GM12873 (cell line): Measurements from ENCODE around the gene BICD1.

Experiments used
- CTCF ChIP-seq: IDR thresholded peaks from 2 replicates; pipeline ENCODE4 v1.5.1; 2012; ENCODE audit warnings: low read depth, mild to moderate bottlenecking, moderate library complexity, low read length, control low read depth; ENCODE audit not compliant: insufficient read depth; ENCODE audit errors: missing control alignments

Gene BICD1

GRCh38 chr12:32230613-32230993 lies 124.0 kb downstream of the BICD1 start:
- no peak for TF ChIP-seq CTCF

GRCh38 chr12:32233568-32233967 lies 126.9 kb downstream of the BICD1 start:
- TF ChIP-seq CTCF, result no peak

DNA sequence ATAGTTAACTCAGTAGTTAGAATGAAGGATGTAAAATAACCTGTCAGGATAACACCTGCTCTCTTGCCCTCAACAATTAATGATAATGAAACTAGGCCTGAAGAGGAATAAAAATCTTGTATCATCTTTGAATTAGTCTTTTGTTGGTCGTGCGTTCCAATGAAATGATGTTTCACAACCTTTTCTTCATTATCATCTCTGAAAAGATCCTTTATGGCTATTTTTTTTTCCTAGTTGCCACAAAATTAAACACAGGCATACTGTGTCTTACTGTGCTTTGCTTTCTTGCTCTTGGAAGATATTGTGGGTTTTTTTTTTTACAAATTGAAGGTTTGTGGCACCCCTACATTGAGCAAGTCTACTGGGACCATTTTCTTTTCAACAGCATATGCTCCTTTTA lies 128.6 kb downstream of the BICD1 start:
- TF ChIP-seq CTCF, result no peak

DNA sequence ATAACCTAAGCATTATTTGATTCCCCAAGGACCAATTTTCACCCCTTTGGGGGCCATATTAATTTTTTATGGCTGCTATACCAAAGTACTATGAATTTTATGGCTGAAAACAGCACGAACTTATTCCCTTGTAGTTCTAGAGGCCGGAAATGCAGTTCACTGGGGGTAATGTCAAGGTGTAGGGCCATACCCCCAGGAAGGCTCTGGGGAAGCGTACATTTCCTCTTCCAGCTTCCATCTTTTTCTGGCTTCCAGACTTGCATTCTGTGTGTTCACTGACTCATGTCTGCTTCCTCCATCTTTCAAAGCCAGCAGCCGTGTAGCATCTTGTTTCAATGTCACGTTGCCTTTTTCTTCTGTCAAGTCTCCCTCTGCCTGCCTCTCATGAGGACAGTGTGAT lies 133.5 kb downstream of the BICD1 start:
- no peak for TF ChIP-seq CTCF

GRCh38 chr12:32240831-32241230 lies 134.2 kb downstream of the BICD1 start:
- no peak for TF ChIP-seq CTCF

- no peak for TF ChIP-seq CTCF
Measured at GRCh38 chr12:32242641-32243040, 136.0 kb downstream of the BICD1 start.

- TF ChIP-seq CTCF, result no peak
Measured at GRCh38 chr12:32248441-32249140, 141.9 kb downstream of the BICD1 start.
